ENCODE data around the gene MYBBP1A.

The MYBBP1A gene

GRCh38 chr17:4534515-4534914 lies 20.7 kb downstream of the MYBBP1A start:
- DNase-seq: no peak

- DNase-seq: no peak
Measured at GRCh38 chr17:4533523-4534504, 21.4 kb downstream of the MYBBP1A start.

DNA sequence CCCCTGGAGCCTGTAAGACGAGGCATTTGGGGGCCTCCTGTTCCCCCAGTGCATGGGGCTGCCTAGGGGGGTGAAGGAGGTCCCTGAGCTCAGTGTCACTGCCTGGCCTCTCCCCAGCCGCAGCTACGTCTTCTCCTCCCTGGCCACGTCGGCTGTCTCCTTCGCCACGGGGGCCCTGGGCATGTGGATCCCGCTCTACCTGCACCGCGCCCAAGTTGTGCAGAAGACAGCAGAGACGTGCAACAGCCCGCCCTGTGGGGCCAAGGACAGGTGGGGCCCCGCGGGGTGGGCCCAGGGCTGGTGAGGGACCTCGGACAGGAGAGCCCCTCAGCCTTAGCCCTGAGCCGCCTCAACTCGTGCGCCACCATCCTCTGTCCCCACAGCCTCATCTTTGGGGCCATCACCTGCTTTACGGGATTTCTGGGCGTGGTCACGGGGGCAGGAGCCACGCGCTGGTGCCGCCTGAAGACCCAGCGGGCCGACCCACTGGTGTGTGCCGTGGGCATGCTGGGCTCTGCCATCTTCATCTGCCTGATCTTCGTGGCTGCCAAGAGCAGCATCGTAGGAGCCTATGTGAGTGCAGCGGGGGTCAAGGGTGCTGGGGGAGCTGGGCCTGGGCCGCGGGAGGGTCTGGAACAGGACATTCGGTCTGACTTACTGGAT lies 22.2 kb downstream of the MYBBP1A start:
- no peak for DNase-seq

DNA sequence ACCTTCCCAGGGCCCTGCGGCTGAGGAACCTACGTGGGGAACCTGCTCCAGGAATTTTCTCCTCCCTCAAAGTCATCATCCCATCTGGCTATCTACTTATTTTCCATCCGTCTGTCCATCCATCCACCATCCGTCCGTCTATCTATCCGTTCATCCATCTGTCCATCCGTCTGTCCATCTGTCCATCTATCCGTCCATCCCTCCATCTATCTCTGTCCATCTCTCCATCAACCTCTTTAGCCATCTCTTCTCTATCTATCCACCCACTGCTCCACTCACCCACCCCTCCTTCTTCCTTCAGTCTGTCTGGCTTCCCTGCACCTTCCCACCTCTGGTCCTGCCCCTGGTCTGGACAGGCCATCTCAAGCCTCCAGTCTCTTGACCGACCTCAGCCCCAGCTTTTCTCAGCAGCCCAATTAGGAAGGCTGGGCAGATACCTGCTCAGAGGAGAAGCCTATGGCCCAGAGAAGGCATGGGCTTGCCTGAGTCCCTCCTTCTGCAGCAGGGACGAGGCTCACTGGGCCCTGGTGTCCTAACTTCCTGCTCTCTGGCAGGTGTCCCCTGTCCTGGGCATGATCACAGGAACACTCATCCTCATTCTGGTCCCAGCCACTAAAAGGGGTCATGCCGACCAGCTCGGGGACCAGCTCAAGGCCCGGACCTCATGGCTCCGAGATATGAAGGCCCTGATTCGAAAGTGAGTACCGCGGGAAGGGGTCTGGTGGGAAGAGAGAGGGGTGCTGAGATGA lies 23.0 kb downstream of the MYBBP1A start:
- no peak for DNase-seq

GRCh38 chr17:4530799-4531730 lies 24.1 kb downstream of the MYBBP1A start:
- no peak for DNase-seq

- DNase-seq: no peak
Measured at GRCh38 chr17:4529533-4530152, 25.5 kb downstream of the MYBBP1A start.

GRCh38 chr17:4527566-4528125 lies 27.5 kb downstream of the MYBBP1A start:
- no peak for DNase-seq

DNA sequence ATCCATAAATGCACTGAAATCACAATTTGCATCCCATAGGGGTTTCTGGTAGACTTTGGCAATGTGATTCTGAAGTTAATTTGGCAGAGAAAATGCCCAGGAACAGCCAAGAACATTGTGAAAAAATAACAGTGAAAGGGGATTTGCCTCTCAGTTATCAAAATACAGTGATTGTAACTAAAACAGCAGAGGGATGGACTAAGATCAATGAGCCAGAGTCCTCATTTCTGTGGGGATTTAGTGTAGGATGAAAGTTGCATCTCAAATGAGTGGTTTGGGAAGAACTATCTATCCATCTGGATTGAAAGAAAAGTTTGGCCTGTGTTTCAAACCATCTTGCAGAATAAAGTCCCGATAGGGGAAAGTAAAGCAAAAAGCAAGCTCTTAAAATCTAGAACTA lies 28.1 kb downstream of the MYBBP1A start:
- no peak for DNase-seq

GRCh38 chr17:4525691-4526397 lies 29.3 kb downstream of the MYBBP1A start:
- no peak for DNase-seq

GRCh38 chr17:4523946-4524345 lies 31.2 kb downstream of the MYBBP1A start:
- no peak for DNase-seq

- no peak for DNase-seq
Measured at GRCh38 chr17:4522661-4523060, 32.5 kb downstream of the MYBBP1A start.

- no peak for DNase-seq
Measured at GRCh38 chr17:4520894-4521600, 34.1 kb downstream of the MYBBP1A start.

GRCh38 chr17:4520060-4520893 lies 34.9 kb downstream of the MYBBP1A start:
- DNase-seq: no peak

- DNase-seq: no peak
Measured at GRCh38 chr17:4519361-4519788, 35.8 kb downstream of the MYBBP1A start.

DNA sequence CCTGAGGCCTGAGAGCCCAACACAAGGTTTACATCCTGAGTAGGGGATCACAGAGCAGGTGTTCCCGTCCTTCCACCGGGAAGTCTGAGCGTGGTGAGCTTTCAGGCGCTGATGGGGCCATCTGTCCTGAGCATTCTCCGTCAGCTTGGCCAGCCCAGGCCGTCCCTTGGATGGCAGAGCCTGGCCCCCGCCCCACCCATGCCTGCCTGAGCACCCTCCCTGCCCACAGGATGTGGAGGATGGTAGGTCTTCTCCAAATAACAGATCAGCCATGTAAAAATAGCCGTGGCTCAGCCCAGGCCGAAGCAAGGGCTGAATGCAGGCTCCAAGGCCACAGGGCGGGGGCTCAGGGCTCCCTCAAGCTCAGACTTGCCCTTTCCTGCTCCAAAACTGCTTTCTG lies 36.3 kb downstream of the MYBBP1A start:
- no peak for DNase-seq

DNA sequence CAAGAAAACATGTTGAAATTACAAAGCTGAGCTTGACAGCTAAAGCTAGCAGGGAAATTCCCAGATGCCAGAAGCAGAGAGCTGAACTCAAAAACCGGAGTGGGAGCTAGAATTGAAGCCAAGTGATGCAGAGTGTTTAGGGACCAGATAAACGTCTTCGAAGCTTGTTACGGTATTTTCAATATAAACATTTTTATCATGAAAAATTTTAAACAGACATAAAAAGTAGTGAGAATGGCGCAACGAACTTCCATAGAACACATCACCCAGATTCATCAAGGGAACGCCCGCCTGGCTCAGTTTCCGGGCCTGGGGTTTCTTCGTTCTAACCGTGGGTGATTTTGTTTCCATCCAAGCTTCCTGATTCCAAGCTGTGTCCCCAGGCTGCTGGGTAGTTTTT lies 38.4 kb downstream of the MYBBP1A start:
- no peak for DNase-seq

- DNase-seq: no peak
Measured at GRCh38 chr17:4515501-4515900, 39.7 kb downstream of the MYBBP1A start.

GRCh38 chr17:4514779-4515178 lies 40.4 kb downstream of the MYBBP1A start:
- no peak for DNase-seq

- DNase-seq: no peak
Measured at GRCh38 chr17:4514206-4514605, 41.0 kb downstream of the MYBBP1A start.
